HG03460 (cell line): Measurements from ENCODE around the gene OR5M10.
"Not testable (repeated sequence)": the region's sequence is repeated elsewhere in the genome, so short reads cannot be mapped to it uniquely, and the experiment has no call there.

Experiments
- ATAC-seq: cut with Tn5 transposase; IDR thresholded peaks from one replicate; pipeline ENCODE4 v1.9.1; 2021; ENCODE audit not compliant: unreplicated experiment

The OR5M10 gene

DNA sequence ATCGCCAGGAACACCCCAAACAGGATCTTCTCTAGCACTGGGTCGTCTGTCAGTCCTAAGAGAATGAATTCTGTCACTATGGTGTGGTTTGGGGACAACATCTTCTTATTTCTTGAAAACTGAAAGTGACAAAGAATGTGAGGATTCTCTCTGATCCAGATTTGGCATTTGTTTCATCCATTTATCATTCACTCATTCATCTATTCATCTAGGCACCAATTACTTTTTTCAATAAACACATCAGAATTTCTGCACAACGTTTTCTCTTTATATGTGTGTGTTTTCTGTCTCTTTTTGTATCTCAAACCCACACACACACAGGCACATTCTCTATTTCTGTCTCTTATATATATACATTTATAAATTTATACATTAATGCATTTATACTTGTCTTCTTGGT, at the start of gene OR5M10:
OR5M10 (minus strand) TSS at position 101 of the 400 bp plus-strand sequence; CDS start at position 101, 0 bp downstream.
- ATAC-seq, result no peak

DNA sequence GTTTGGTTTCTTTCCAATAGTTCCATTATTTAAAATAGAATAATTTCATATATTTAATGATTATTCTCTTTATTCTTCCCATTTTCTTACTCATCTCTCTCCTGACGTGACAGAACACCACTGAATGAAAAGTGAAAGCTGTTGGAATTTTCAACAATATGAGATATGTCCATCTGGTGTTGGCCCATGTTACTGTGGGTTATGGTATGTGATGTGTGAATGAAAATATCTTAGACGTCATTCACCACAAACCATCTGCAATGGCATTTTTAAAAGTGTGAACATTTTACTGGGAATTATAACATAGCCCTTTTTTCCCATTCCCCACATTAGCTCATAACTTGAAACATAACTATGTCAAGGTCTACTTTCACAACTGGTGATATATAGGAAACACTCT, 48.4 kb upstream of the OR5M10 start:
- ATAC-seq, result no peak

DNA sequence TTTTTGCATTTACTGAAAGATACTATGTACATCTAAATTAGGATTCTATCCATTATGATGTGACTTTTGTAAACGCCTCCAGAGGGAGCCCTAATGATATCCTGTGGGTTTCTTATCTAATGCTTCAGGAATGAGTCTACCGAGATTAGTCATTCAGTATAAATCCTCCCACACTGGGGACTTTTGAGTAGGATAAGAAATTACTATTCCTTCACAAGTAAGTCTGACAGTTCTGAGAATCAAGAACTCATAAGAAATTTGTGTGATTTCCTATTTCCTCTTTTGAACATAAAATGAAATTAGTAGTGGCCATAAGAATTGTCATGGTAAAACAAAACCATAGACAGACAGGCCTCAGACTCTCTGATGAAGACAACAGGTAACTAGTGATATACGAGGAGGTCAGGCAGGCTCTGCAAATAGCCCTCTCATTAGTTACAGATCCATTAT, 47.2 kb upstream of the OR5M10 start:
- no peak for ATAC-seq

DNA sequence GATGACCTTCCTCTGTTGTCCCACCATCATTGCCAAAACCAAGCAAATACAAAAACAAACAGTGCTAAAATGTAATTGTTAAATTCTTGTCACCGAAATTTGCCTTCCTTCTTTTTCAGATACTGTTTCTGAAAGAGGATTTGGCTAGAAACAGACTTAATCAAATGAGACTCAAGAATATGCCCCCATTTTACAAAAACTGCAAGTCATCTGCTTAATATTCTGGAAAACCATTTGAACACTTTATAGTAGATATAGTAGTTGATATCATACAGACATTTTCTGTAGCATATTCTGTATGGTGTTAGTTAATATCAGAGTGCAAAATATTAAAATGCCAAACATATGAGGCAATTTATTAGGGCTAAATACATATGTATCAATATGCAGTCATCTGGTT, 33.7 kb upstream of the OR5M10 start:
- ATAC-seq, result no peak

DNA sequence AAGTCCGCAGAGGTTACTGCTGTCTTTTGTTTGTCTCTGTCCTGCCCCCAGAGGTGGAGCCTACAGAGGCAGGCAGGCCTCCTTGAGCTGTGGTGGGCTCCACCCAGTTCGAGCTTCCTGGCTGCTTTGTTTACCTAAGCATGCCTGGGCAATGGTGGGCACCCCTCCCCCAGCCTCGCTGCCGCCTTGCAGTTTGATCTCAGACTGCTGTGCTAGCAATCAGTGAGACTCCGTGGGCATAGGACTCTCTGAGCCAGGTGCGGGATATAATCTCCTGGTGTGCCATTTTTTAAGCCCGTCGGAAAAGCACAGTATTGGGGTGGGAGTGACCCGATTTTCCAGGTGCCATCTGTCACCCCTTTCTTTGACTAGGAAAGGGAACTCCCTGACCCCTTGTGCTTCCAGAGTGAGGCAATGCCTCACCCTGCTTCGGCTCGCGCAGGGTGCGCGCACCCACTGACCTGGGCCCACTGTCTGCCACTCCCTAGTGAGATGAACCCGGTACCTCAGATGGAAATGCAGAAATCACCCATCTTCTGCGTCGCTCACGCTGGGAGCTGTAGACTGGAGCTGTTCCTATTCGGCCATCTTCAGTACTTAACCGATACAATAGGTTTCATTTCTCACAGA, 14.7 kb upstream of the OR5M10 start:
- ATAC-seq, result not testable (repeated sequence)

DNA sequence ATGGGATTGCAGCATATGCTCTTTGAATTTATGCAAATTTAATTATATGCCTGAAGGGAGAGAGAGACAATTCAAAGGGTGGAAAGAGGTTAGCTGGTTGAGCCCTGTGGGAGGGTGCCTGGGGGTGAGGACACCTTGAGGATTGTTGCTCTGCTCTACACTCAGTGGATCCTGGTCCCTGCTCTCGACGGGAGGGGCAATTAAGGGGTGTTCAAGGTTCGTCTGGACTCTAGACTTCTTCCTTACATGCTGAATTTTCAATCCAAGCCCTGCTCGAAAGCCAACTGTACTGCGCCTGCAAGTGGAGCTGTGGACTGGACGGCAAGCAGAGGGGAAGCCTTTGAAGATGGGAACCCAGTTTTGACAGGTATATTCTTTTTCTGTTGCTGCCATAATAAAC, 18.9 kb downstream of the OR5M10 start:
- no peak for ATAC-seq

DNA sequence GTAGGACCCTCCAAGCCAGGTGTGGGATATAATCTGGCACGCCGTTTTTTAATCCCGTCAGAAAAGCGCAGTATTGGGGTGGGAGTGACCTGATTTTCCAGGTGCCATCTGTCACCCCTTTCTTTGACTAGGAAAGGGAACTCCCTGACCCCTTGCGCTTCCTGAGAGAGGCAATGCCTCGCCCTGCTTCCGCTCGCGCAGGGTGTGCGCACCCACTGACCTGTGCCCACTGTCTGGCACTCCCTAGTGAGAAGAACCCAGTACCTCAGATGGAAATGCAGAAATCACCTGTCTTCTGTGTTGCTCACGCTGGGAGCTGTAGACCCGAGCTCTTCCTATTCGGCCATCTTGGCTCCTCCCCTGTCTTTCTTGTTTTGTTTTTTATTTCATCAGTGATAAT, 22.8 kb downstream of the OR5M10 start:
- ATAC-seq, result not testable (repeated sequence)

DNA sequence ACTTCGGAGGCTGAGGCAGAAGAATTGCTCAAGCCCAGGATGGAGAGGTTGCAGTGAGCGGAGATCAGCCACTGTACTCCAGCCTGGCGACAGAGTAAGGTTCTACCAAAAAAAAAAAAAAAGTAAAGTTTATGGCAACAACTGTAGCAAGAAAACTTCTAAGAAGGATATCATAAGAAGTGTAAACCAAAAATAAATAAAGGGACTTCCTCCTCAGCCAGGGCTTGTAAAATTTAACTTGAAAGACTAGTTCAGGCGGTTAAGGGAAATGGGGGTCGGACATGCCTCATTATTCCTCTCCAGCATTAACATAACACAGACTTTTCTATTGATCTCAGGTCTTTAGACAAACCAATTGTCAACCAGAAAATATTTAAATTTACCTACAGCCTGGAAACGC, 32.0 kb downstream of the OR5M10 start:
- no peak for ATAC-seq

DNA sequence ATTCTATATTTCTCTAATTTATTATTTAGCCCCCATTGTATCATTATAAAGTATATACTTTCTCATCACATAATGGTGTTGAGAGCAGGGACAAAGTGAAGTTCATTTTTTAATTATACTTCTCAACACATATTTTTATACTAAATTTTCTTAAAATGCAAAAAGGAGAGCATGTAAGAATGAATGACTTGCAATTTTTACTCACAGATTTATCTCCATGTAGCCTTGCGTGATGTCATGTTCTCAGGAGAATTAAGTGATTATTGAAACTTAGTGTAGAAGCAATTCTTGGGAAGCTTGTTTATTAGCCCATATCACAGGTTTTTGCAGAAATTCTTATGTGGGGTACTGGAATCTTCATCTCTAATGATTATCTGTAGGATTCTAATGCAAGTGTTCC, 33.8 kb downstream of the OR5M10 start:
- no peak for ATAC-seq

DNA sequence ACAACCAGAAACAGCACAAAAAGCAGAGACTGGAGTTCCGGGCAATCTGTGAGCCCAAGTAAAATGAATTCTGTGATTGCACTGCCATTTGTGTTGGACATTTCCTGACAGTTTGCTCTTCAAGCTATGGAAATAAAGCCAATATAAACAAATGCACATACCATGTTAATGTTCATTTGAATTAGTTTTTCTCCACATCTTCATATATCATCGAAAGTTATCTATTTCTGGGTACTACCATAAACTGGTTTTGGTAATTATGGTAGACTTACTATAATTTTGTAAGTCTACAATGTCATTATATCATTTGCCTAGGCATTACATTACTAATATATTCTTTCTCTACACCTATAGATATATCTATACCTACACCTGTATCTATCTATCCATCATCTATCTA, 34.4 kb downstream of the OR5M10 start, which contains the start of gene OR5M11:
OR5M11 (minus strand) TSS at position 101 of the 400 bp plus-strand sequence; CDS start at position 101, 0 bp downstream.
- no peak for ATAC-seq

DNA sequence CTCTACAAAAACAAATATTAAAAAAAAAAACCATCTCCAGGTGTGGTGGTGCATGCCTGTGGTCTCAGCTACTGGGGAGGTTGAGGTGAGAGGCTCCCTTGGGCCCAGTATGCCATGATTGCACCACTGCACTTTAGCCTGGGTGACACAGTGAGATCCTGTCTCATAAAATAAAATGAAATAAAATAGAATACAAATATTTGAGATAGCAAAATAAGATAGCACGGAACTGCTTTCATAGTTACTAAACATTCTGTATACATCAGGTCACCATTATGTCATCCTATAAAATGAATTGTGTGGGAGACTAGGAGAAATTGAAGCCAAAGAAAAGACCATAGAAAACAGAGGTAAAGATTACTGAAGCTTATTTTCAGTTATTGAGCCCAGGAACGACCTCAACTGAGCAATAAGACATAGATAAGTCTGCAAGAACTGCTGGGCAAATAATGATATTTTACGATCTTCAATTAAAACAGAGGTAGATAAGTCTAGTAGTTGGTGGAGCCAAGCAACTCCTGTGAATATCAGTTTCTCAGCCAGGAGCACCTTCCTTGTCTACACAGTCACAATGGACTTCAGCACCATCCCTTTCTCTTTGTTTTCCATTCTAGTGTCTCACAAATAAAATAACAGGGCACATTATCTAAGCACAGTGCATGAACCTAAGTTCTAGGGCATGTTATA, 44.3 kb downstream of the OR5M10 start:
- no peak for ATAC-seq

DNA sequence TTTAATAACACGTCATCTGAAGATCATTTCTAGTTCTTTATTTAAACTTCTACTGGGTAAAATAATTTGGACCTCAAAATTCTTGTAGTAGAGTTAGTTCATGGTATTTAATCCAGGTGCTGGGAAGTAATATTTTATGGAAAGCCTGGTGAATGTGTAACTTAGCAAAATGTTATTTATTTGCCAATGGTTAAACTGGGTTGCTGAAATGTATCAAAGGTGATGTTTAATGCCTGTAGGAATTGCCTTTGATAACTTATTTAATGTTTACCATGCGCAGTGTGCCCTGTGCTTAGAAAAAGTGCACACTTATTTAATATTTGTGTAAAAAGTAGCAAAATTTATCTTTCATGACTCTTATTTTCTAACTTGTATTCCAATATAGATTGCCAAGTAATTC, 45.7 kb downstream of the OR5M10 start:
- no peak for ATAC-seq
